G401 (cell line): ENCODE measurements around the gene NAT8L. TPM values are rescaled to one million over a fixed set of nuclear protein-coding genes. Genes with fewer than 3 reads are reported as not detected.
A peak's percentile ranks its signal among the peaks of the same experiment; 100 is the strongest.

ENCODE experiments used
- DNase-seq: peaks from one replicate; pipeline ENCODE4 v3.0.0-alpha.2; 2015; ENCODE audit warnings: low spot score
- in situ Hi-C: cut with HindIII; loops from 2 replicates; pipeline ENCODE4 v1.10.0; 2016; ENCODE audit warnings: low sequenced_read_pairs, mixed read lengths
- total RNA-seq: library from RNA; depleted of rRNA; stranded (reverse); fragments of >200 nt; shearing (Covaris generic); gene quantifications from 2 replicates; pipeline ENCODE4 v1.2.3, GENCODE V29; 2014

The NAT8L gene
- total RNA-seq, 1 experiment from 2014 or later = 9.5 TPM

DNA sequence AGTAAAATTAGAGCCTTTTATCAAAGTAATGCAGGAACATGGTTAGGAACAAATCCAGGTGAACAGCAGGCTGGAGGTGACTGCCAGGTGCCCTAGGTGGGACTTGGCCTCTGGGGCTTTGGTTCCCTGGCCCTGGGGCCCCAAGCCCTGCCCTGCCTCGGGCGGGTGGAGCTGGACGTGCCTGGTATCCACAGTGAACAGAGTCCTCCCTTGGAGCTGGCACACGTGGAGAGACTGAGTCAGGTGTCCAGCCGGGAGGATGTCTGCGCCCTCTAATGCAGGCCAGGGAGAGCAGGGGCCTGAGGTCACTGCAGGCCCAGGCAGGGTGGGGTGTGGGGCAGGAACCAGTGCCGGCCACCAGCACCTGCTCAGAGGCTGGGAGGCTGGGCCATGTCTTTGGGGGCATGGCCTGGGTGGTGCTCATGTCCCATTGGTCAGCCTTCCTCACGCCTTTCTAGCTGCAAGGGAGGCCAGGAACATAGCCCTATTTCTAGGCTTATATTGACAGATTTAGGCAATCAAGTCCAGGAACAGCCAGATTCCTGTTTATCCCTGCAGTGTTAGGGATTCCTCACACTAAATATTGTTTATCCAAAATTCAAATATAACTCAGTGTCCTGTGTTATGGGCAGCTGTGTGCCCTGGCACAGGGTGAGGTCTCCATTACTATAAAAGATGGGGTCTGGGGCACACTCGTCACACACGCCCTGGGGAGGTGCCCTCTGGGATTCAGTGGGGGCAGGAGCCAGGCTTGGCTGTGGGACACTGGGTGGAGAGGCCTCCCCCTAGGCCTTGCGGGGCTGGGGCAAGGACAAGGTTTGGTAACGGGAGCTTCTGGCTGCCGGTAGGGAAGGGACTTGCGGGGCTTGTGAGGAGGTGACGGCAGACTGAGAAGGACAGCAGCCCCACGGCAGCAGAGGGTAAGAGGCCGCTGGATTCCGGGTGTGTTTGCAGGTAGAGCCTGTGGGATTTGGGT is 14.3 kb upstream of the NAT8L start:
- DNase-seq = no peak
- in situ Hi-C loops = no loop called here

DNA sequence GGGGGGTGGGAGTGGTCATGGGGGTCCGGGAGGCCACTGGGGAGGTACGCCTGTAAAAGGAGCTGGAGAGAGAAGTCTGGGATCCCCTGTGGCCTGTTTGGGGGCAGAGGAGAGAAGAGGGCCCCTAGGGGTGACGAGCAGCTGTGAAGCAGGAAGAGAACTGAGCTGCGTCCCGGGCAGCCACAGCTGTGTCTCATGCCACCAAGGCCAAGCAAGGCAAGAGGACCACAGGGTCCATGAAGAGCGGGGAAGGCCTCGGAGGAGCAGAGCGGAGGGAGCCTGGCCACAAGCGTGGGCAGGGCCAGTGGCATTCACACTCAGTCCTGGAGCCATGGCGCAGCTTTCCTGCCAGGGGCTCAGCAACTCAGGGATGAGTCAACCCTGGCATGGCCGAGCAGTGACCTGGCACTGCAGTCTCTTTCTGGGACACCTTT is 13.6 kb upstream of the NAT8L start:
- in situ Hi-C loops = no loop called here
- DNase-seq = peak; percentile 60

DNA sequence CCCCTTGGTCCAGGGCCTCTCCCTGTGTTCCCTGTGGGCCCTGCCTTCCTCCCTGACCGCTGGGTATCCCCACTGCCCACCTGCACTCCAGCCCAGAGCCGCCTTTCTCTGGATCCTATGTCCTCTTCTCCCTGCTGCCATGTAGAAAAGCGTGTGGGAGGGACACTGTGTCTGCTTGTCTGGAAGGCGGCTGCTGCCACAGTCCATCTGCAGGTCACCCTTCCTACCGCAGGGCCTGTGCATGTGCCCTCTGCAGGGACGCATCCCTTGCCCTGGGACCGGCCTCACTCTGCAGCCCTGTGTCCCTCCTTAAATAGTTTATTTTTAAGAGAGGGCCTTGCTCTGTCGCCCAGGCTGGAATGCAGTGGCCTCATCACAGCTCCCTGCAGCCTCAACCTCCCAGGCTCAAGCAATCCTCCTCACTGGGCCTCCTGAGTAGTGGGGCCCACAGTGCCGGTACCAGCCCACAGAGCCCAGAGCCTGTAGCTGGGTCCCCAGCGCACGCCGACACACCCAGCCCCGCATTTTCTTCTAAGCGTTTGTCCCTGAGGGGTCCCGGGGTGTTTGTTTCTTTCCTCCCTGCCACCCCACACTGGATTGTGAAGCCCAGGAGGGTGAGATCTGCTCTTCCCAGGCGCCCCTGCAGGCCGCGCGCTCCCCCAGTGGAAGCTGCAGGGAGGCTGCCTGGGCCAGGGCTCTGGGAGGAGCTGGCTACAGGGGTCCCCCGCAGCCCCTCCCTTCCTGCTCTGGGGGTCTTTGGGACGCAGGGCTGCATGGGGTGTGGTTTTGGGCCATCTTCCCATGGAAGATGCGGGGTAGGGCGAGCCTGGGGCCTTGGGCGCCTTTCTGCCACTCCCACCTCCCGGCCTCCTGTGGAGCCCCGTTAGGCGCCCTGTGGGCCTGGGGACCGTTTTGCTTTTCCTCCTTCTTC is 12.8 kb upstream of the NAT8L start:
- in situ Hi-C loops = no loop called here
- no peak for DNase-seq

DNA sequence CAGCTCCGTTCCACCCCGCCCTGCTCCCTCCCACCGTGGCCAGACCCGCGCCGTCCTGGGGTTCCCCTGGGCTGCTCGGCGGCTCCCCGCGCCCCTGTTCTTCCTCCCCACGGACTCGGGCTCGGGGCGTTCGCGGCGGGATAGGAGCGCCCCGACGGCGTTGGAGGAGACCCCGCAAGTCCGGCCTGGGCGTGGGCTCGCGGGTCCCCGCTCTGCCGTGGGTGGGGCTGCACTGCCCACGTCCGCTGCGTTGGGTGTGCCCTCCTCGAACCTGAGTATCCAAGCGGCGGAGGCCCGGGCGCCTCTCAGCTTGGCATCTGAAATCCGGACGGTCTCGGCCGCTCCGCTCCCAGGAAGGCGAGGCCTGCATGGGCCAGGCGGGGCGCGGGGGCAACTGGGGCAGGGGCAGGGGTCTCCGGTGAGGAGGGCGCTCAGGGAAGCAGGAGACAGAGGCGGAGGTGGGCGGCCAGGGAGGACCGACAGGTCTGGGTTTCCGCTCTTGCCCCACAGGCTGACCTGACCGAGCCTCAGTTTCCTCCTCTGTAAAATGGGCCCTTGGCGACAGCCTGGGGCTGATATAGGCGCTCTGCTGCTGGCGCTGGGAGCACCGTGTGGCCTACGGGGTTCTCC is 12.0 kb upstream of the NAT8L start:
- in situ Hi-C loops = no loop called here
- no peak for DNase-seq

DNA sequence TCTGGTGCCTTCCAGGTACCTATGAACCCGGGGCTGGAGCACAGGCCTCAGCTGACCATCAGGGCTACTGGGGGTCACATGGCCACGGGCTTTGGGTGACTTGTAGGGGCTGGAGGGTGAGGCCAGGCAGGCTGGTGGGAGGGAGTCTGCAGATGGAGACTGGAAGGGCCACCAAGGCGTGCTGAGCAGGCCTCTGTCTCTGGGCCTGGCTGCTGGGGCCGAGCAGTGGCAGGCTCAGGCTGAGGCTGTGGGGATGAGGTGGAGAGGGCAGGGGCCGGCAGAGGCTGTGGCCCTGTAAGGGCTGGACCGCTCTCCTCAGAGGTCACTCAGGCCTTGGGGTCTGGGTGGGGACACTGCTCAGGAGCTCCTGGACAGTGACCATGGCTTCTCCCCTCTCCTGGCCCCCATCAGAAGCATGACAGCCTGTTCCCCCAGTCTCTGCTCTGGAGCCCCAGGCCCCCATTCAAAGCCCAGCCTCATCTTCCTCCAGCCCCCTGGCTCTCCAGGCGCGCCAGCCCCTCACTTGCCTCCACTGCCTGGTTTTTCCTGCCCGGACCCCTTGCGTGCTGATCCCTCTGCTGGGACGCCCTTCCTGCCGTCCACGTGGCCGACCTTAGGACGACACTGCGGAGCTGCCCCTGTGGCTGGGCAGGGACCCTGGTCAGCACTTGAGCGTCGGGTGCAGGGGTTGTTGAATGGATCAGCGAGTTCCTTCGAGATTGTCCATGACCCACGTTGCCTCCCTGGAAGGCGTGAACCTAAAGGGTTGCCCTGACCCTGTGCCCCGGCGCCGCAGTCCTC is 11.1 kb upstream of the NAT8L start:
- DNase-seq = no peak
- in situ Hi-C loops = no loop called here

DNA sequence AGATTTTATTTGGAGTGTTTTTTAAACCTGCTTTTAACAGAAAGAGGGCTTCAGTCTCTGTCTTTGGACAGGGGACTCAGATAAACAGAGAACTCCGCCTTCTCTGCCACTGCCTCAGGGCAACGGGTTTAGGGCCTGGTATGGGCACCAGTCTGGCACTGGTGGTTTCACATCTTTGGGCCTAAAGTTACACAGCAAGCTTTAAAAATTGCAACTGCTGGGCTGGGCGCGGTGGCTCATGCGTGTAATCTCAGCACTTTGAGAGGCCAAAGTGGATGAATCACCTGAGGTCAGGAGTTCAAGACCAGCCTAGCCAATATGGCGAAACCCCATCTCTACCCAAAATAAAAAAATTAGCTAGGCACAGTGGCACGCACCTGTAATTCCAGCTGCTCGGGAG is 10.3 kb upstream of the NAT8L start:
- DNase-seq = no peak
- in situ Hi-C loops = no loop called here

DNA sequence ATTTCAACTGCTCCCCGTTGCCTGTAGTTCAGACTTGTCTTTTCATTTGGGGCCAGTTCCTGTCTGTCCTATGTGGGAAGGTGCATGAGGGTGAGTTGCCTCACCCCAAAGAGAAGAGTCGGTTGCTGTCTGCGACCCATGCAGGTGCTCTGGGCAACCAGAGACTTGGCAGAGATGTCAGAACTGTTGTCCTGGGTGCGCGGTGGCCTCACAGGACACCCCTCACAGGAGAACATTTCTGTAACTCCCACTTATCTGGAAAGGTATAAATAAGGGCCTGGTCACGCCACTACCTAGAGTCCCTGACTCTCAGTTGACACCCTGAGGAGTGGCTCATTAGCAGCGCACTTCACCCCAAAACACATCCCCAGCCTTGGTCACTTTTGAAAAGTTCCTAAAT is 9.7 kb upstream of the NAT8L start:
- DNase-seq = no peak
- in situ Hi-C loops = no loop called here

DNA sequence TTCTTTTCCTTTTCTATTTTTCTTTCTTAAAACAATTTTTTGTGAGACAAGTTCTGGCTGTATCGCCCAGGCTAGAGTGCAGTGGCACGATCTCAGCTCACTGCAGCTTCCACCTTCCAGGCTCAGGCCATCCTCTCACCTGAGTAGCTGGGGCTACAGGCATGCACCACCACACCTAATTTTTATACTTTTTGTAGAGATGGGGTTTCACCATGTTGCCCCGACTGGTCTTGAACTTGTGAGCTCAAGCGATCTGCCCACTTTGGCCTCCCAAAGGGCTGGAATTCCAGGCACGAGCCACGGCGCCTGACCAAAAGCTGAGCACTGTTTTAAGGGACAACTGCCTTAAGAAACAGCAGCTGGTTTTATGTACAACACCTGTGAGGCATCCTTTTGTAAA is 9.3 kb upstream of the NAT8L start:
- in situ Hi-C loops = no loop called here
- DNase-seq = no peak

DNA sequence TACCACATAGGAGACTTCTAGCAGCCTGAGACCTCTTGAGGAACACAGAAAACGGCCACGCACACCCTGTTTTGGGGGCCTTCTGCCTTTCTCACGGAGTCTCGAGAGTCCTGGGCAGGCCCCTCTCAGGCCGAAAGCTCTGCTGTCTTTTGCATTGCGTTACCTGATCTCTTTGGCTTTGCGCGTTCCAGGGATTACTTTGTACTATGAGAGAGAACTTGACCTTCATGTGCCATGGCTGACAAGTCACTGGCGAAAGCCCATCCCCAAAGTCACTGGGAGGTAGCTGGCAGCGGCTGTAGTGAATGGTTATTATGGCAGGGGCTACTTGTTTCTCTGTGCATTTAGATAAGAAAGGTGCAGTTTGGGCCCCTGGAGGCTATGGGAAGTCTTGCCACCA is 8.0 kb upstream of the NAT8L start:
- no peak for DNase-seq

DNA sequence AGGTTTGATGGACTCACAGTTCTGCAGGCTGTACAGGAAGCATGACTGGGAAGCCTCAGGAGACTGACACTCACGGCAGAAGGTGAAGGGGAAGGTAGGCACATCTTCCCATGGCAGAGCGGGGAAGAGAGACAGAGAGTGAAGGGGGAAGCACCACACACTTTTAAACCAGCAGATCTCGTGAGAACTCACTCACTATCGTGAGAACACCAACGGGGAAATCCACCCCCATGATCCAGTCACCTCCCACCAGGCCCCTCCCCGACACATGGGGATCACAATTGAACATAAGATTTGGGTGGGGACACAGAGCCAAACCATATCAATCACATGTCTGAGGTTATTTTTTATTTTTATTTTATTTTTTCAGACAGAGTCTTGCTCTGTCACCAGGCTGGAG is 4.9 kb upstream of the NAT8L start:
- DNase-seq = no peak
- in situ Hi-C loops = no loop called here

More for the DNA sequence above, 8.0 kb upstream of the NAT8L start:
- in situ Hi-C loops = no loop called here

DNA sequence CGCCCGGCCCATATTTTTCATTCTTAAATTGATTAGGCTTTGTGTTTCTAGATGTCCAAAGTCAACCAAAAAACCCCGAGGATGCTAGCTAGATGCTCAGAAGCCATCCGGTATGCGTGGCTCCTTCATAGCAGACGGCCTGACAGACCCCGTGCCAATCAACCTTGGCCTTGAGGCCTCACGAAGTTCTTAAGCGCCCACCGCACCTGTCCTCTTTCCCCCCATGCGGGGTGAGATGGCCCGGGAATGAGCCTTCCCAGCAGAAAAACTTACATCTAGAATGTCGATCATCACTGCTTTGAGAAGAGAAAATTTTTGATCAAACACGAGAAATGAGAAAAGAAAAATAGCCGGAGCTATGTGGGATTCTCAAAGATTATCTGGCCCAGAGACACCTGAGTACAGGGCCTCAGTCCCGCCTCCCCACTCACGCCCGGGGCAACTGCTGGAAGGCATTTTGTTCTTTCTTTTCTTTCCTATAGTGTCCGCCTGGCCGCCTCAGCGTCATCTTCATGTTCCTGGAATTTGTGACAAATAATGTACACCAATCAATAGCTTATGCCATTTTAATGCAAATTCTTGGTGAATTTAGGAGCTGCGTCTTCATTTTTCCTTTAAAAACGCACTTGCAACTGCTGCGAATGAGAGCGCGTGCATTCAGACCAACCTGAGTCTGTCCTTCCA is 1.6 kb upstream of the NAT8L start:
- DNase-seq = peak; percentile 43
- in situ Hi-C loops = no loop called here

DNA sequence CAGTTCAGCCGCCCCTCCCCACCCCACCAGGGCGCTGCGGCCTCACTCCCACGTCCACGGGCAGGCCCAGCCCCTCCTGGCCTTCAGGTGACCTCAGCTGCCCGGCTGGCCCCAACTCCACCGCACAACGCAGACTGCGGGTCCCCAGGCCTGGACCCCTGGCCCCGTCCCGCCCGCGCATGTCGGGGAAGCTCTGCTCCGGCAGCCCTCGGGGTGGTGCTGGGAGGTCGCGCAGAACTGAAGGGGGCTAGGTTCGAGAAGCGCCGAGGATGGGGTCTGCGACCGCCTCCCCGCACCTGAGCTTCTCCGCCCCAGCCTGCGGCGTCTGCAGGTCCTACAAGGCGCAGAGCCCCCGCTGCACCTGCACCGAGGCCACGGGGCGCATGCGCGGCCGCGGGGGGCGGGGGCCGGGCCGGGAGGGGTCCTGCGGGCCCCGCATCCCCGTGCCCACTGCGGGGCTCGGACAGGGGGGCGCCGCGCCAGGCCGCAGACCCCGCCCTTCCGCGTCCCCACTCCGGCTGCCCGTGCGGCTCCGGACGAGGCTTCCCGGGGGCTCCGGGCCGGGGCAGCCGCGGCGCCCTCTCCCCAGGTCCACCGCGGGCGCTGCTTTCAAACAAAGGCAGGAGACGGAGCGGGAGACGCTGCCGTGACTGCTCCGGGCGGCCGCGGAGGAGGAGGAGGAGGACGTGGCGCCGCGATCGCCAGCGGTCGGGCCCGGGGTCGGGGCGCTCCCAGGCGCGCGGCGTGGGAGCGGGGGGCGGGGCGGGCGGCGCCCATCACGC is 672 bp upstream of the NAT8L start:
- in situ Hi-C loops = no loop called here
- DNase-seq = peak; percentile 64

DNA sequence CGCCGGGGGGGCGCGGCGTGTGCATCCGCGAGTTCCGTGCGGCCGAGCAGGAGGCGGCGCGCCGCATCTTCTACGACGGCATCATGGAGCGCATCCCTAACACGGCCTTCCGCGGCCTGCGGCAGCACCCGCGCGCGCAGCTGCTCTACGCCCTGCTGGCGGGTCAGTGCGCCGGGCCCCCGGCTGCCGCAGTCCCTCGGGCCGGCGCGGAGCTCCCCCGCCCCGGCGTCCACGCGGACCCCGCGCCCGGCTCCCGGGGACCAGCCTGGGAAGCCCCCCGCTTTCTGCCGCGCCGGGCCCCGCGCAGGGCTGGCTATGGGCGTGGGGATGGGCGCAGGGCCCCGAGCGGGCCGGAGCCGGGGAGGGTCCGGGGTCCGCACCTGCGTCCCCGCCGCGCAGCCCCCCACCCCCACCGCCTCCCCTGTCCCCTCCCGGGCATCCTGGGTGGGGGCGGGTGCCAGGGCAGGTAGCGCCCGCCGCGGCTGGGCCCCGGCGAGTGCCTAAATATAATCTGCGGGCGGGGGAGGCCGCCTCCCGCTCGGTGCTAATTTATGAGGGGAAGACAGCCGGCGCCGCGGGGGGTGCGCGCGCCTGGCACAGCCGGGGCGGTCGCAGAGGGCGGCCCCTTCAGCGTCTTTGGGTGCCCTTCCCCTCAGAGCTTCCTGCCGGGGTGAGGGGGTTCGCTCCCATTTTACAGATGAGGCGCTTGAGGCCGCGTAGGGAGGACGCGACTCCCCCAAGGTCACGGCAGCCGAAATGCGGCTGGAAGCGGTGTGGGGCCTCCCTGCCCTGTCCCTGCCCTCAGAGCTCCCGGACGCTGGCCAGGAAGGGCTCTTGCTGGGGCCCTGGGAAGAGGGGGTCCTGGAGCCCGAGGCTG is 837 bp downstream of the NAT8L start:
- in situ Hi-C loops = no loop called here
- DNase-seq = no peak

DNA sequence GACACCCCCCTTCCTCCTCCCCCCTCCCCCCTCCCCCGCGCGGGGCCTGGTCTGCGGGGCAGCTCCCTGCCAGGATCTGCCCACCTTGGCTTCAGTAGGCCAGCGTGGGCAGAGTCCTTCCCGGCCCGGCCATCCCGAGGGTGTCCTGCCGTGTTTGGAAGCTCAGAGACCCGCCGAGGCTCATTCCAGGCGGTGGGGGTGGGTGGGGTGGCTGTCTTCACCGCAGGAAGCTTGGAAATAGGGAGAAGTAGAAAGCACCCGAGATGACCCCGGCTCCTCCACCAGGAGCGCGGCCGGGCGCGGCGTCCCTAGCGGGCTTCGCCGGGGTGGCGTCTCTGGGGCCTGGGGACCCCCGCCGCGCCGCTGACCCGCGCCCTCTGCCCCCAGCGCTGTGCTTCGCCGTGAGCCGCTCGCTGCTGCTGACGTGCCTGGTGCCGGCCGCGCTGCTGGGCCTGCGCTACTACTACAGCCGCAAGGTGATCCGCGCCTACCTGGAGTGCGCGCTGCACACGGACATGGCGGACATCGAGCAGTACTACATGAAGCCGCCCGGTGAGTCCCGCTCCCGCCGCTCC is 1.6 kb downstream of the NAT8L start:
- in situ Hi-C loops = no loop called here

DNA sequence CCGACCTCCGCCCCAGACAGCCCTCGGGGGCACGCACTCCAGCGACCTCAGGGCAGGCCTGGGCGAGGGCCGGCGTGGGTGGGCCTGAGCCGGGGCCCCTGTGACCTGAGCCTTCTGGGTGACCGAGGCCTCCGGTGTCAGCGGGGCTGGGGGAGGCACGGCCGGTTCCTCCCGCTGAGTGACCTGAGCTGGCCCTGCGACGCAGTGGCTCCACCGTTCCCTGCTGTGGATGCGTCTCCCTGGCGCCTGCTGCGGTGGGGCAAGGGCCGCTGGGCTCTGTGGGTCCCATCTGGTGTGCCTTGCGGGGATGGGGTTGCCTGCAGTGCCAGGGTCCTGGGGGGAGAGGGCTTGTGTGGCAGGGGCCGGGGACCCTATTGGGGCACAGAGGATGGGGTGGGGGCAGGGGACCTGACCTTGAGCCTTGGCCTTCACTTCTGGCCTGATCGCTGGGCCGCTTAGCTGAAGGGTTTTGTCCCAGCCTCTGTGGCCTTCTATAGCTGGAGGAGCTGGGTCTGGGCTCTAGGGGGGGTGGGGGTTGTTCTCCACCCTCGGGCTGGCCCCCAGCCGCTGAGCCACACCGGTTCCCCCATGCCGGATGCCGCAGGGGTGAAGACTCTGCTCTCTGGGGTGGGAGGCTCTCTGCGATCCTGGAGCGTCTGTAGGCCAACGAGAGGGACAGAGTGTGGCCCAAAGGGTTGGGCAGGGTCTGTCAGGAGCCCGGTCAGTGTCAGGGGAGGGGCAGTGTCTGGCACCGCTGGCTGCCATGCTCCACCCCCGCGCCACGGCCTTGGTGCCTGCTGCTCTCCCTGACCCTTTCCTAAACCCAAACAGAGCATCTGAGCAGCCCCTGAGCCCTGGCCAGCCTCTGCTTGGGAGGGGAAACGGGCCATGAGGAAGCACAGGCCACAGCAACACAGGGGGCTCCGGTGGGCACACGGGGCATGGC is 2.3 kb downstream of the NAT8L start:
- no peak for DNase-seq
- in situ Hi-C loops = no loop called here

More for the DNA sequence above, 1.6 kb downstream of the NAT8L start:
- no peak for DNase-seq
